HUES48 (cell line): ENCODE results near the gene HRAS.

ENCODE experiments used
- H3K27ac ChIP-seq: one replicate; pipeline ENCODE4 v1.7.0; 2013; ENCODE audit warnings: low read depth, low read length, inconsistent platforms
- H3K27me3 ChIP-seq: 2 replicates; pipeline ENCODE4 v1.6.1; 2013; ENCODE audit warnings: mild to moderate bottlenecking, low read length; ENCODE audit not compliant: control insufficient read depth, insufficient read depth
- H3K36me3 ChIP-seq: 2 replicates; pipeline ENCODE4 v1.6.1; 2013; ENCODE audit warnings: low read length; ENCODE audit not compliant: control insufficient read depth, insufficient read depth
- H3K4me1 ChIP-seq: 2 replicates; pipeline ENCODE4 v1.6.1; 2013; ENCODE audit warnings: mild to moderate bottlenecking, low read length; ENCODE audit not compliant: control insufficient read depth, insufficient read depth
- H3K4me3 ChIP-seq: 2 replicates; pipeline ENCODE4 v1.5.1; 2013; ENCODE audit warnings: mild to moderate bottlenecking, low read depth, low read length
- H3K9ac ChIP-seq: 2 replicates; pipeline ENCODE4 v1.6.1; 2013; ENCODE audit warnings: mild to moderate bottlenecking, low read depth, low read length, moderate library complexity
- H3K9me3 ChIP-seq: 2 replicates; pipeline ENCODE4 v1.6.1; 2013; ENCODE audit warnings: low read length; ENCODE audit not compliant: control insufficient read depth, insufficient read depth

HRAS gene

GRCh38 chr11:535519-536454, at the start of gene HRAS:
Gene HRAS (minus strand): TSS chr11:535576.
- peaks cover 19% of the 10 kb centered on the region for H3K27me3 ChIP-seq
- peak within 1 kb of the TSS; percentile 67 for H3K27ac ChIP-seq
- H3K36me3 ChIP-seq = peaks cover 26% of the 10 kb centered on the region
- peak within 1 kb of the TSS; percentile 24; the same call in 1 of the 2 replicates for H3K9ac ChIP-seq
- H3K9me3 ChIP-seq = no peaks in the 10 kb centered on the region
- H3K4me3 ChIP-seq = peak within 1 kb of the TSS; percentile 85
- peaks cover 8% of the 10 kb centered on the region for H3K4me1 ChIP-seq

GRCh38 chr11:584287-584686, 48.9 kb upstream of the HRAS start:
- no peaks in the 10 kb centered on the region for H3K9me3 ChIP-seq
- H3K27ac ChIP-seq = no peak overlapping the region
- no peak overlapping the region for H3K9ac ChIP-seq
- H3K4me1 ChIP-seq = no peaks in the 10 kb centered on the region
- H3K27me3 ChIP-seq = no peaks in the 10 kb centered on the region
- H3K4me3 ChIP-seq = no peak overlapping the region
- peaks cover 64% of the 10 kb centered on the region for H3K36me3 ChIP-seq

GRCh38 chr11:581752-582151, 46.4 kb upstream of the HRAS start:
- no peak overlapping the region for H3K9ac ChIP-seq
- no peak overlapping the region for H3K4me3 ChIP-seq
- peaks cover 43% of the 10 kb centered on the region for H3K36me3 ChIP-seq
- peaks cover 7% of the 10 kb centered on the region for H3K4me1 ChIP-seq
- no peaks in the 10 kb centered on the region for H3K9me3 ChIP-seq
- no peaks in the 10 kb centered on the region for H3K27me3 ChIP-seq
- no peak overlapping the region for H3K27ac ChIP-seq

- Histone ChIP-seq H3K9ac (no peak overlapping the region), H3K27ac (no peak overlapping the region), H3K4me1 (peaks cover 7% of the 10 kb centered on the region), H3K36me3 (peaks cover 39% of the 10 kb centered on the region), H3K9me3 (no peaks in the 10 kb centered on the region), H3K4me3 (no peak overlapping the region), H3K27me3 (no peaks in the 10 kb centered on the region)
These were observed 46.0 kb upstream of the HRAS start for GRCh38 chr11:581342-581741.

GRCh38 chr11:579830-580601, 44.6 kb upstream of the HRAS start:
- no peaks in the 10 kb centered on the region for H3K9me3 ChIP-seq
- H3K36me3 ChIP-seq = peaks cover 35% of the 10 kb centered on the region
- no peak overlapping the region for H3K27ac ChIP-seq
- peaks cover 7% of the 10 kb centered on the region for H3K4me1 ChIP-seq
- no peak overlapping the region for H3K4me3 ChIP-seq
- no peak overlapping the region for H3K9ac ChIP-seq
- H3K27me3 ChIP-seq = peaks cover 6% of the 10 kb centered on the region

GRCh38 chr11:578276-579035, 43.1 kb upstream of the HRAS start:
- H3K4me1 ChIP-seq = peaks cover 12% of the 10 kb centered on the region
- peaks cover 25% of the 10 kb centered on the region for H3K36me3 ChIP-seq
- H3K27ac ChIP-seq = no peak overlapping the region
- H3K9ac ChIP-seq = peak overlapping the region; percentile 1; the same call in 1 of the 2 replicates
- no peaks in the 10 kb centered on the region for H3K9me3 ChIP-seq
- no peak overlapping the region for H3K4me3 ChIP-seq
- H3K27me3 ChIP-seq = peaks cover 16% of the 10 kb centered on the region

- Histone ChIP-seq H3K4me3 (peak overlapping the region; percentile 89), H3K27ac (no peak overlapping the region), H3K27me3 (peaks cover 16% of the 10 kb centered on the region), H3K36me3 (peaks cover 19% of the 10 kb centered on the region), H3K9ac (peak overlapping the region; percentile 73; the same call in 1 of the 2 replicates), H3K4me1 (peaks cover 12% of the 10 kb centered on the region), H3K9me3 (no peaks in the 10 kb centered on the region)
These were observed 42.2 kb upstream of the HRAS start for GRCh38 chr11:577611-577894.

- peak overlapping the region; percentile 35 for H3K27ac ChIP-seq
- H3K9ac ChIP-seq = peak overlapping the region; percentile 73
- H3K4me1 ChIP-seq = peaks cover 13% of the 10 kb centered on the region
- H3K27me3 ChIP-seq = peaks cover 16% of the 10 kb centered on the region
- peak overlapping the region; percentile 89 for H3K4me3 ChIP-seq
- peaks cover 15% of the 10 kb centered on the region for H3K36me3 ChIP-seq
- no peaks in the 10 kb centered on the region for H3K9me3 ChIP-seq
These were observed 41.6 kb upstream of the HRAS start for GRCh38 chr11:576811-577610.

GRCh38 chr11:575996-576768, 40.8 kb upstream of the HRAS start, which contains the start of gene PHRF1:
Gene PHRF1 (plus strand): TSS chr11:576470. CDS start chr11:581513, 5,043 bp downstream.
- H3K27ac ChIP-seq = peak within 1 kb of the TSS; percentile 97
- H3K36me3 ChIP-seq = peaks cover 7% of the 10 kb centered on the region; the same call in 1 of the 2 replicates
- peak within 1 kb of the TSS; percentile 99 for H3K9ac ChIP-seq
- no peaks in the 10 kb centered on the region for H3K9me3 ChIP-seq
- H3K4me1 ChIP-seq = peaks cover 18% of the 10 kb centered on the region
- peak within 1 kb of the TSS; percentile 97 for H3K4me3 ChIP-seq
- H3K27me3 ChIP-seq = peaks cover 16% of the 10 kb centered on the region
